ENCODE measurements around the gene MOB3C.

GRCh38 chr1:46569116-46569515 lies 47.5 kb downstream of the MOB3C start:
- TF ChIP-seq CTCF (IDR thresholded peaks at IDR 0.05 in 2 of 3, conservative IDR thresholded peaks at IDR 0.05 in 1 of 3; ENCODE audit: control insufficient read depth in 2 of 3, extremely low read depth in 1 of 3, insufficient read depth in 1 of 3, low read depth in 3 of 3, low read length in 3 of 3) (no peak), BRCA1 (IDR thresholded peaks at IDR 0.05; ENCODE audit: low read depth, low read length) (no peak), RFX5 (IDR thresholded peaks at IDR 0.05; ENCODE audit: low read depth, low read length) (no peak), PAX8 (IDR thresholded peaks at IDR 0.05) (no peak), CHD4 (IDR thresholded peaks at IDR 0.05) (no peak), EZH2 (IDR thresholded peaks at IDR 0.05; ENCODE audit: borderline replicate concordance, control insufficient read depth, low read depth, low read length) (no peak), ESRRA (IDR thresholded peaks at IDR 0.05; ENCODE audit: low read length) (no peak), USF1 (IDR thresholded peaks at IDR 0.05; ENCODE audit: borderline replicate concordance, extremely low read length, insufficient read depth, low read depth, low read length) (no peak), CREB1 (IDR thresholded peaks at IDR 0.05; ENCODE audit: low read depth) (no peak), FOS (IDR thresholded peaks at IDR 0.05; ENCODE audit: borderline replicate concordance, extremely low read depth, insufficient read length) (no peak), SKIL (IDR thresholded peaks at IDR 0.05; ENCODE audit: low read depth, poor library complexity, severe bottlenecking) (no peak)
